SK-N-SH treated with all-trans-retinoic acid at 6 μM for 48 hours (cell line): Measurements from ENCODE around the gene CD84.

ENCODE experiments used
- ATAC-seq: fragments of 200-7000 bp; cut with Tn5 transposase; 3 replicates; pipeline ENCODE4 v1.9.1; 2020; ENCODE audit warnings: mild to moderate bottlenecking, moderate library complexity
- ARNTL ChIP-seq: fragments of 450-650 bp; formaldehyde crosslinking; IDR thresholded peaks from 2 replicates; pipeline ENCODE4 v1.5.0; 2020; ENCODE audit warnings: low read depth, mild to moderate bottlenecking, moderate library complexity, borderline replicate concordance
- BACH2 ChIP-seq: fragments of 250-450 bp; sonication (Bioruptor Pico); IDR thresholded peaks from 2 replicates; pipeline ENCODE4 v1.9.0; 2021; ENCODE audit warnings: mild to moderate bottlenecking, borderline replicate concordance
- CSDC2 ChIP-seq: fragments of 250-450 bp; sonication (Bioruptor Pico); IDR thresholded peaks from 2 replicates; pipeline ENCODE4 v1.5.0; 2020; ENCODE audit warnings: mild to moderate bottlenecking, moderate library complexity
- GLIS3 ChIP-seq: fragments of 250-450 bp; sonication (Bioruptor Pico); IDR thresholded peaks from 2 replicates; pipeline ENCODE4 v1.5.0; 2020; ENCODE audit warnings: mild to moderate bottlenecking, moderate library complexity
- ISL1 ChIP-seq: fragments of 250-450 bp; sonication (Bioruptor Pico); IDR thresholded peaks from 2 replicates; pipeline ENCODE4 v2.1.2; 2022; ENCODE audit warnings: mild to moderate bottlenecking, moderate library complexity
- OSR1 ChIP-seq: fragments of 250-450 bp; sonication (Bioruptor Pico); IDR thresholded peaks from 2 replicates; pipeline ENCODE4 v1.8.0; 2022; ENCODE audit warnings: moderate library complexity, mild to moderate bottlenecking, inconsistent platforms
- PPARA ChIP-seq: fragments of 250-450 bp; sonication (Bioruptor Pico); IDR thresholded peaks from 2 replicates; pipeline ENCODE4 v1.5.0; 2020; ENCODE audit warnings: mild to moderate bottlenecking, borderline replicate concordance
- RARB ChIP-seq: fragments of 250-450 bp; sonication (Bioruptor Pico); IDR thresholded peaks from 2 replicates; pipeline ENCODE4 v1.8.0; 2021; ENCODE audit warnings: mild to moderate bottlenecking, moderate library complexity
- TOX ChIP-seq: fragments of 250-450 bp; sonication (Bioruptor Pico); IDR thresholded peaks from 2 replicates; pipeline ENCODE4 v1.8.0; 2021; ENCODE audit warnings: mild to moderate bottlenecking, moderate library complexity, borderline replicate concordance
- ZFP30 ChIP-seq: fragments of 450-650 bp; formaldehyde crosslinking; IDR thresholded peaks from 2 replicates; pipeline ENCODE4 v1.5.0; 2022; ENCODE audit warnings: mild to moderate bottlenecking, moderate library complexity
- ZNF565 ChIP-seq: fragments of 450-650 bp; formaldehyde crosslinking; conservative IDR thresholded peaks from 2 replicates; pipeline ENCODE4 v1.5.0; 2020; ENCODE audit warnings: low read depth, mild to moderate bottlenecking, moderate library complexity
- ZNF70 ChIP-seq: fragments of 450-650 bp; formaldehyde crosslinking; IDR thresholded peaks from 2 replicates; pipeline ENCODE4 v1.5.0; 2020; ENCODE audit warnings: mild to moderate bottlenecking, moderate library complexity
- ZNF8 ChIP-seq: fragments of 450-650 bp; formaldehyde crosslinking; IDR thresholded peaks from 2 replicates; pipeline ENCODE4 v1.5.0; 2020; ENCODE audit warnings: mild to moderate bottlenecking, moderate library complexity
- TF ChIP-seq, protein P1 (sequence below): fragments of 250-450 bp; sonication (Bioruptor Pico); IDR thresholded peaks from 2 replicates; pipeline ENCODE4 v1.8.0; 2020; ENCODE audit warnings: mild to moderate bottlenecking, moderate library complexity, borderline replicate concordance
- TF ChIP-seq, protein P2 (sequence below): fragments of 250-450 bp; sonication (Bioruptor Pico); IDR thresholded peaks from 2 replicates; pipeline ENCODE4 v1.5.0; 2020; ENCODE audit warnings: mild to moderate bottlenecking, moderate library complexity
- TF ChIP-seq, protein P3 (sequence below): fragments of 250-450 bp; sonication (Bioruptor Pico); IDR thresholded peaks from 2 replicates; pipeline ENCODE4 v1.8.0; 2021; ENCODE audit warnings: low read depth, mild to moderate bottlenecking, moderate library complexity, borderline replicate concordance
- TF ChIP-seq, protein P4 (sequence below): fragments of 250-450 bp; sonication (Bioruptor Pico); IDR thresholded peaks from 2 replicates; pipeline ENCODE4 v1.5.1; 2021; ENCODE audit warnings: mild to moderate bottlenecking, moderate library complexity
- TF ChIP-seq, protein P5 (sequence below): fragments of 250-450 bp; sonication (Bioruptor Pico); IDR thresholded peaks from 2 replicates; pipeline ENCODE4 v1.5.1; 2020; ENCODE audit warnings: low read depth, mild to moderate bottlenecking, moderate library complexity

Gene CD84

DNA sequence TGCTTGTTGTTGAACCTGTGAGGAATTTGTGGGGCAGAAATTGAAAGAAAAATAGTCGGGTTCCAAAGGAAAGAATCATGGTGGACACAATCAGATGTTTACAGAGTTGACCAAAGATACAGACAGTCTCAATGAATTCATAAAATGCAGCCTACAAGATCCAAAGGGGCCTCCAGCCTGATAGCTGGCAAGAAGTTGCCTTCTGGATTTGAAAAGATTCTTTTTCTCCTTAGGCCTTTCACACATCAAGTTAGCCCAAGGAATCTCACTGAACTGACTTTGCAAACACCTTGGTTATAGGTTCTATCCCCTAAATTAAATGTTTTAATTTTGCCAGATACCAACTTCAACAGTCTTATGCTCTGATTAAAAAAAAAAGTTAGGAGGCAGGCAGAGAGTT is 46.0 kb upstream of the CD84 start:
- TF ChIP-seq, protein P1, sequence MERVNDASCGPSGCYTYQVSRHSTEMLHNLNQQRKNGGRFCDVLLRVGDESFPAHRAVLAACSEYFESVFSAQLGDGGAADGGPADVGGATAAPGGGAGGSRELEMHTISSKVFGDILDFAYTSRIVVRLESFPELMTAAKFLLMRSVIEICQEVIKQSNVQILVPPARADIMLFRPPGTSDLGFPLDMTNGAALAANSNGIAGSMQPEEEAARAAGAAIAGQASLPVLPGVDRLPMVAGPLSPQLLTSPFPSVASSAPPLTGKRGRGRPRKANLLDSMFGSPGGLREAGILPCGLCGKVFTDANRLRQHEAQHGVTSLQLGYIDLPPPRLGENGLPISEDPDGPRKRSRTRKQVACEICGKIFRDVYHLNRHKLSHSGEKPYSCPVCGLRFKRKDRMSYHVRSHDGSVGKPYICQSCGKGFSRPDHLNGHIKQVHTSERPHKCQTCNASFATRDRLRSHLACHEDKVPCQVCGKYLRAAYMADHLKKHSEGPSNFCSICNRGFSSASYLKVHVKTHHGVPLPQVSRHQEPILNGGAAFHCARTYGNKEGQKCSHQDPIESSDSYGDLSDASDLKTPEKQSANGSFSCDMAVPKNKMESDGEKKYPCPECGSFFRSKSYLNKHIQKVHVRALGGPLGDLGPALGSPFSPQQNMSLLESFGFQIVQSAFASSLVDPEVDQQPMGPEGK (CRISPR knock-in tag) = no peak
- TF ChIP-seq BACH2 (CRISPR knock-in tag) (no peak), ARNTL (CRISPR knock-in tag) (no peak), GLIS3 (CRISPR knock-in tag) (no peak), CSDC2 (CRISPR knock-in tag) (no peak), OSR1 (CRISPR knock-in tag) (no peak), ZNF8 (CRISPR knock-in tag) (no peak), ZNF70 (no peak), RARB (CRISPR knock-in tag) (no peak), TOX (CRISPR knock-in tag) (no peak), ZFP30 (CRISPR knock-in tag) (no peak), PPARA (CRISPR knock-in tag) (no peak)
- TF ChIP-seq, protein P2, sequence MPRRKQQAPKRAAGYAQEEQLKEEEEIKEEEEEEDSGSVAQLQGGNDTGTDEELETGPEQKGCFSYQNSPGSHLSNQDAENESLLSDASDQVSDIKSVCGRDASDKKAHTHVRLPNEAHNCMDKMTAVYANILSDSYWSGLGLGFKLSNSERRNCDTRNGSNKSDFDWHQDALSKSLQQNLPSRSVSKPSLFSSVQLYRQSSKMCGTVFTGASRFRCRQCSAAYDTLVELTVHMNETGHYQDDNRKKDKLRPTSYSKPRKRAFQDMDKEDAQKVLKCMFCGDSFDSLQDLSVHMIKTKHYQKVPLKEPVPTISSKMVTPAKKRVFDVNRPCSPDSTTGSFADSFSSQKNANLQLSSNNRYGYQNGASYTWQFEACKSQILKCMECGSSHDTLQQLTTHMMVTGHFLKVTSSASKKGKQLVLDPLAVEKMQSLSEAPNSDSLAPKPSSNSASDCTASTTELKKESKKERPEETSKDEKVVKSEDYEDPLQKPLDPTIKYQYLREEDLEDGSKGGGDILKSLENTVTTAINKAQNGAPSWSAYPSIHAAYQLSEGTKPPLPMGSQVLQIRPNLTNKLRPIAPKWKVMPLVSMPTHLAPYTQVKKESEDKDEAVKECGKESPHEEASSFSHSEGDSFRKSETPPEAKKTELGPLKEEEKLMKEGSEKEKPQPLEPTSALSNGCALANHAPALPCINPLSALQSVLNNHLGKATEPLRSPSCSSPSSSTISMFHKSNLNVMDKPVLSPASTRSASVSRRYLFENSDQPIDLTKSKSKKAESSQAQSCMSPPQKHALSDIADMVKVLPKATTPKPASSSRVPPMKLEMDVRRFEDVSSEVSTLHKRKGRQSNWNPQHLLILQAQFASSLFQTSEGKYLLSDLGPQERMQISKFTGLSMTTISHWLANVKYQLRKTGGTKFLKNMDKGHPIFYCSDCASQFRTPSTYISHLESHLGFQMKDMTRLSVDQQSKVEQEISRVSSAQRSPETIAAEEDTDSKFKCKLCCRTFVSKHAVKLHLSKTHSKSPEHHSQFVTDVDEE (CRISPR knock-in tag) = no peak
- TF ChIP-seq, protein P3, sequence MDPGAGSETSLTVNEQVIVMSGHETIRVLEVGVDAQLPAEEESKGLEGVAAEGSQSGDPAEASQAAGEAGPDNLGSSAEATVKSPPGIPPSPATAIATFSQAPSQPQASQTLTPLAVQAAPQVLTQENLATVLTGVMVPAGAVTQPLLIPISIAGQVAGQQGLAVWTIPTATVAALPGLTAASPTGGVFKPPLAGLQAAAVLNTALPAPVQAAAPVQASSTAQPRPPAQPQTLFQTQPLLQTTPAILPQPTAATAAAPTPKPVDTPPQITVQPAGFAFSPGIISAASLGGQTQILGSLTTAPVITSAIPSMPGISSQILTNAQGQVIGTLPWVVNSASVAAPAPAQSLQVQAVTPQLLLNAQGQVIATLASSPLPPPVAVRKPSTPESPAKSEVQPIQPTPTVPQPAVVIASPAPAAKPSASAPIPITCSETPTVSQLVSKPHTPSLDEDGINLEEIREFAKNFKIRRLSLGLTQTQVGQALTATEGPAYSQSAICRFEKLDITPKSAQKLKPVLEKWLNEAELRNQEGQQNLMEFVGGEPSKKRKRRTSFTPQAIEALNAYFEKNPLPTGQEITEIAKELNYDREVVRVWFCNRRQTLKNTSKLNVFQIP (CRISPR knock-in tag) = no peak
- TF ChIP-seq, protein P4, sequence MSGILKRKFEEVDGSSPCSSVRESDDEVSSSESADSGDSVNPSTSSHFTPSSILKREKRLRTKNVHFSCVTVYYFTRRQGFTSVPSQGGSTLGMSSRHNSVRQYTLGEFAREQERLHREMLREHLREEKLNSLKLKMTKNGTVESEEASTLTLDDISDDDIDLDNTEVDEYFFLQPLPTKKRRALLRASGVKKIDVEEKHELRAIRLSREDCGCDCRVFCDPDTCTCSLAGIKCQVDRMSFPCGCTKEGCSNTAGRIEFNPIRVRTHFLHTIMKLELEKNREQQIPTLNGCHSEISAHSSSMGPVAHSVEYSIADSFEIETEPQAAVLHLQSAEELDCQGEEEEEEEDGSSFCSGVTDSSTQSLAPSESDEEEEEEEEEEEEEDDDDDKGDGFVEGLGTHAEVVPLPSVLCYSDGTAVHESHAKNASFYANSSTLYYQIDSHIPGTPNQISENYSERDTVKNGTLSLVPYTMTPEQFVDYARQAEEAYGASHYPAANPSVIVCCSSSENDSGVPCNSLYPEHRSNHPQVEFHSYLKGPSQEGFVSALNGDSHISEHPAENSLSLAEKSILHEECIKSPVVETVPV (CRISPR knock-in tag) = no peak
- no peak for ATAC-seq

DNA sequence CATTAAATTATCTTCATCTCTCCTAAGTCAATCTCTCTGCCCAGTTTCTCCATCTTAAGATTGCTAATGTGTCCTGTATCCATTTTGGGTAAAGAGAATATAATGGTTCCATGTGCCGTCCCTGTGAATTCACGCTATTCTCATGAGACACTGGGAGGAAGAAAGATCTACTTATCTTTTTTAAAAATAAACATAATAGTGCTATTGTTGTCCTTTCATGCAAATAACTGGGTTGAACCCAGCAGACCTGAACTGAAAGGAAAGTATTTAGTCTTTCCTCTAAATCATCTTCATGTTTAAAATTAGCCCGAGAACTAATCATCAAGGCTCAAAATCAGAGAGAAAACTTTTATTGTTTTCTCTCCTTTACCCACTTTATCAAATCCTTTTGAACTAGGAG is 45.2 kb upstream of the CD84 start:
- no peak for ATAC-seq

More for the DNA sequence above, 45.2 kb upstream of the CD84 start:
- TF ChIP-seq TOX (CRISPR knock-in tag) (no peak), ARNTL (CRISPR knock-in tag) (no peak), ZNF70 (no peak), ZFP30 (CRISPR knock-in tag) (no peak), ZNF8 (CRISPR knock-in tag) (no peak), ZNF565 (CRISPR knock-in tag) (no peak), PPARA (CRISPR knock-in tag) (no peak), ISL1 (no peak)
- TF ChIP-seq, protein P2 (CRISPR knock-in tag) = no peak
- TF ChIP-seq, protein P4 (CRISPR knock-in tag) = no peak
- TF ChIP-seq, protein P5, sequence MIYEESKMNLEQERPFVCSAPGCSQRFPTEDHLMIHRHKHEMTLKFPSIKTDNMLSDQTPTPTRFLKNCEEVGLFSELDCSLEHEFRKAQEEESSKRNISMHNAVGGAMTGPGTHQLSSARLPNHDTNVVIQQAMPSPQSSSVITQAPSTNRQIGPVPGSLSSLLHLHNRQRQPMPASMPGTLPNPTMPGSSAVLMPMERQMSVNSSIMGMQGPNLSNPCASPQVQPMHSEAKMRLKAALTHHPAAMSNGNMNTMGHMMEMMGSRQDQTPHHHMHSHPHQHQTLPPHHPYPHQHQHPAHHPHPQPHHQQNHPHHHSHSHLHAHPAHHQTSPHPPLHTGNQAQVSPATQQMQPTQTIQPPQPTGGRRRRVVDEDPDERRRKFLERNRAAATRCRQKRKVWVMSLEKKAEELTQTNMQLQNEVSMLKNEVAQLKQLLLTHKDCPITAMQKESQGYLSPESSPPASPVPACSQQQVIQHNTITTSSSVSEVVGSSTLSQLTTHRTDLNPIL (CRISPR knock-in tag) = no peak
- TF ChIP-seq, protein P3 (CRISPR knock-in tag) = no peak
